Caco-2 (cell line): ENCODE data around the gene CDK10. TPM values are rescaled to one million over a fixed set of nuclear protein-coding genes. Genes with fewer than 3 reads are reported as not detected.

Experiments used
- BruUV-seq: library from RNA; stranded (reverse); fragments of 400-500 nt; replicated peaks from 2 replicates; lab custom pipeline; 2021; lab: Mats Ljungman, UMichigan
- CTCF ChIA-PET: fragments of 300-600 bp; sonication (Branson Sonifier 250); formaldehyde crosslinking; loops from one replicate; lab custom pipeline; 2022; ENCODE audit warnings: antibody characterized with exemption; lab: Charles Lee
- POLR2A ChIA-PET: fragments of 300-600 bp; sonication (Branson Sonifier 250); formaldehyde crosslinking; loops from one replicate; lab custom pipeline; 2022; ENCODE audit warnings: antibody characterized with exemption; lab: Charles Lee
- DNase-seq, 2 experiments: peaks; one replicate each; pipeline versions ENCODE4 v3.0.0 to v3.0.0-alpha.2; 2020 to 2022
- H3K27me3 ChIP-seq: replicated peaks from 2 replicates; pipeline ENCODE4 v1.6.0; 2011; ENCODE audit warnings: low read length; ENCODE audit not compliant: control insufficient read depth, insufficient read depth
- H3K36me3 ChIP-seq: 2 replicates; pipeline ENCODE4 v1.5.1; 2011; ENCODE audit warnings: low read length; ENCODE audit not compliant: control insufficient read depth, insufficient read depth
- H3K4me1 ChIP-seq: fragments of 250-450 bp; sonication (Bioruptor Pico); 2 replicates; pipeline ENCODE4 v1.5.1; 2020; ENCODE audit warnings: mild to moderate bottlenecking
- H3K4me3 ChIP-seq: 2 replicates; pipeline ENCODE4 v1.5.1; 2011; ENCODE audit warnings: low read depth, mild to moderate bottlenecking, control low read depth, low read length
- H3K9me3 ChIP-seq: fragments of 250-450 bp; sonication (Bioruptor Pico); 2 replicates; pipeline ENCODE4 v1.5.1; 2020; ENCODE audit warnings: mild to moderate bottlenecking, moderate library complexity
- H3K27ac Mint-ChIP-seq: one replicate; pipeline ENCODE4 v1.8.0; 2022; ENCODE audit warnings: mixed read lengths; ENCODE audit not compliant: unreplicated experiment
- H3K27me3 Mint-ChIP-seq: one replicate; pipeline ENCODE4 v1.8.0; 2022; ENCODE audit warnings: mixed read lengths; ENCODE audit not compliant: insufficient read depth, unreplicated experiment
- H3K36me3 Mint-ChIP-seq: one replicate; pipeline ENCODE4 v1.8.0; 2022; ENCODE audit warnings: mild to moderate bottlenecking, mixed read lengths; ENCODE audit not compliant: insufficient read depth, unreplicated experiment
- H3K4me1 Mint-ChIP-seq: one replicate; pipeline ENCODE4 v1.8.0; 2022; ENCODE audit warnings: low read depth, mixed read lengths; ENCODE audit not compliant: unreplicated experiment
- H3K4me3 Mint-ChIP-seq: one replicate; pipeline ENCODE4 v1.8.0; 2022; ENCODE audit warnings: mild to moderate bottlenecking, moderate library complexity, mixed read lengths; ENCODE audit not compliant: unreplicated experiment
- H3K9me3 Mint-ChIP-seq: one replicate; pipeline ENCODE4 v1.8.0; 2022; ENCODE audit warnings: mixed read lengths; ENCODE audit not compliant: unreplicated experiment
- CTCF ChIP-seq, 2 experiments: fragments of 200-600 bp in 1 of 2; IDR thresholded peaks; 1 replicate in 1 of 2; 2 replicates in 1 of 2; pipeline versions ENCODE4 v1.5.1 to v1.8.0; 2011 to 2022; ENCODE audit warnings: antibody characterized with exemption in 1 of 2, control low read depth in 1 of 2, inconsistent platforms in 1 of 2, low read depth in 1 of 2, low read length in 1 of 2, mild to moderate bottlenecking in 1 of 2, moderate library complexity in 1 of 2; ENCODE audit not compliant: insufficient read depth in 1 of 2, severe bottlenecking in 1 of 2, unreplicated experiment in 1 of 2
- intact Hi-C: fragments of 100-400 bp; cut with micrococcal nuclease; formaldehyde crosslinking; loops from one replicate; pipeline ENCODE4 v1.10.0; 2022; ENCODE audit not compliant: unreplicated experiment
- total RNA-seq: library from RNA; stranded (reverse); gene quantifications from 2 replicates; pipeline ENCODE4 v1.2.3, GENCODE V29; 2022

Gene CDK10
- total RNA-seq, 1 experiment from 2014 or later: 135 TPM

- Mint-ChIP-seq H3K27ac (peak within 1 kb of the TSS; percentile 83), H3K4me3 (peak within 1 kb of the TSS; percentile 80), H3K9me3 (no peaks in the 10 kb centered on the region), H3K4me1 (peaks cover 32% of the 10 kb centered on the region), H3K27me3 (no peaks in the 10 kb centered on the region), H3K36me3 (peaks cover 75% of the 10 kb centered on the region)
- ChIA-PET CTCF (interaction anchor here (0.6 to 1.0 kb wide), 3 partner anchors 9 to 187 kb away, joined by 4 to 7 read pairs (median 5); no protein-coding TSS in a partner anchor), POLR2A (interaction anchor here (1.3 to 1.5 kb wide), 2 partner anchors 21 to 35 kb away, joined by 4 read pairs; partner anchors contain the start of gene CDK10)
- intact Hi-C loops: loop anchor here (1.0 kb wide), 2 partner anchors 9 to 19 kb away; no protein-coding TSS in a partner anchor
- Histone ChIP-seq H3K4me1 (peaks cover 25% of the 10 kb centered on the region), H3K36me3 (peaks cover 6% of the 10 kb centered on the region), H3K4me3 (peak within 1 kb of the TSS; percentile 58), H3K9me3 (no peaks in the 10 kb centered on the region), H3K27me3 (no peaks in the 10 kb centered on the region)
- DNase-seq: peak; percentile 88 to 91
- TF ChIP-seq CTCF (IDR thresholded peaks at IDR 0.05; ENCODE audit: insufficient read depth in 1 of 2, low read depth in 1 of 2, low read length in 1 of 2, severe bottlenecking in 1 of 2, unreplicated experiment in 1 of 2): no peak
- BruUV-seq: no TSS peak
These were observed 34.5 kb downstream of the CDK10 start, which contains the start of the genes VPS9D1 and ZNF276 for GRCh38 chr16:89720813-89721545. Gene VPS9D1, minus strand, starts transcription at chr16:89720898. Its CDS starts 37 bp downstream, at chr16:89720861. Gene ZNF276, plus strand, starts transcription at chr16:89721537. Its CDS starts 104 bp downstream, at chr16:89721641.

- DNase-seq: peak in 1 of 2 experiments; percentile 58
- H3K27me3 Mint-ChIP-seq: no peaks in the 10 kb centered on the region
- H3K36me3 ChIP-seq: peaks cover 6% of the 10 kb centered on the region
These were observed 35.3 kb downstream of the CDK10 start for GRCh38 chr16:89721546-89722391.

More at GRCh38 chr16:89721546-89722391, 35.3 kb downstream of the CDK10 start:
- Mint-ChIP-seq H3K9me3 (no peaks in the 10 kb centered on the region), H3K27ac (peak overlapping the region; percentile 71), H3K36me3 (peaks cover 71% of the 10 kb centered on the region), H3K4me3 (peak overlapping the region; percentile 80), H3K4me1 (peaks cover 32% of the 10 kb centered on the region)
- CTCF ChIA-PET: no interaction called here
- Histone ChIP-seq H3K27me3 (no peaks in the 10 kb centered on the region), H3K9me3 (no peaks in the 10 kb centered on the region), H3K4me1 (peaks cover 25% of the 10 kb centered on the region), H3K4me3 (peak overlapping the region; percentile 58)
- POLR2A ChIA-PET: no interaction called here
- no TSS peak for BruUV-seq
- TF ChIP-seq CTCF (IDR thresholded peaks at IDR 0.05; ENCODE audit: insufficient read depth in 1 of 2, low read depth in 1 of 2, low read length in 1 of 2, severe bottlenecking in 1 of 2, unreplicated experiment in 1 of 2): no peak
- intact Hi-C loops: no loop called here
